WI38 (cell line): Measurements from ENCODE around the gene MON2.

Source experiments
- H3K4me3 ChIP-seq: 2 replicates; pipeline ENCODE4 v1.5.1; 2011; ENCODE audit warnings: low read depth, mild to moderate bottlenecking, control low read depth, low read length
- CTCF ChIP-seq: IDR thresholded peaks from 2 replicates; pipeline ENCODE4 v1.5.1; 2012; ENCODE audit warnings: low read depth, mild to moderate bottlenecking, control low read depth, low read length

Gene MON2

GRCh38 chr12:62606654-62607053 lies 140.0 kb downstream of the MON2 start:
- H3K4me3 ChIP-seq = no peak overlapping the region
- no peak for TF ChIP-seq CTCF

- H3K4me3 ChIP-seq = no peak overlapping the region
- TF ChIP-seq CTCF = no peak
Observed at GRCh38 chr12:62613081-62613480, 146.5 kb downstream of the MON2 start.

- no peak for TF ChIP-seq CTCF
- no peak overlapping the region for H3K4me3 ChIP-seq
Observed at GRCh38 chr12:62618319-62618718, 151.7 kb downstream of the MON2 start.

DNA sequence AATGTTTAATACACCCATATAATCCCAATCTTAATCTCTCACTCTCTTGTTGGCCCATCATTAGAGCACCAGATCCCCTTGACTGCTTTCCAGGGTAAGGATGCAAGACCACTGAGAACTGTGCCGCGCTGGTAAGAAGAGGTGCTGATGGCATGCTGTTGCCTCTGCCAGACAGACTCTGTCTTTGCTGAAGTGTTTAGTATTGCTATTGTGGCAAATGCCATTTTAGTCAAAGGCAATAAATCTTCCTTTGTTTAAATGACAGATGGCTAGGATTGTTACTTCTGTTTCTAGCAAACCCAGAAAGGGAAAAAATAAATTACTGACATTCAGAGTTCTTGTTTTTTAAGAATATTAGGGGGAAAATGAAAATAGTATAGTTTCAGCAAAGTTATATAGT lies 152.3 kb downstream of the MON2 start:
- no peak overlapping the region for H3K4me3 ChIP-seq
- no peak for TF ChIP-seq CTCF

DNA sequence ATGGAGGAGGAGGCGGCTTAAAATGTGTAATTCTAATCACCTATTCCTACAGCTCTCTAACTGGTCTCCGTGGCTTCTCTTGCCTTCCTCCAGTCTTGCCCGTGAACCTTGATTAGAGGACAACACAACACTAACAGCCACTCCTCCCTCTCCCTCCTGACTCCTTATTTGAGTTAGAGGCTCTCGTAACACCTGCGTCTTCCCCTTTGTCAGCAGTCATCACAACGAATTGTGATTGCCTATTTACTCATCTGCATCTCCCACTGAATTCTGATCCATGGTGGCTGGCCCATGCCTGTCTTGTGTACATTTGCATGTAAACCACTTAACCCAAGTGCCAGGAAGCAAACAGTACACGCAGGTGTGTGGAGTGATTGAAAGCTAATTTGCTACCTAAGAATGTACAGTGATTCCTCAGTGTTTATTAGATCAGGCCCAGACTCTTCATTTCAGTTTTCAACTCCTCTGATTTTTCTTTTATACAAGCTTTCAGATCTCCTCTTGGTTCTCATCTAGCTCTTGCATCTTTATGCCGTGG lies 154.5 kb downstream of the MON2 start:
- H3K4me3 ChIP-seq = no peak overlapping the region
- TF ChIP-seq CTCF = no peak

DNA sequence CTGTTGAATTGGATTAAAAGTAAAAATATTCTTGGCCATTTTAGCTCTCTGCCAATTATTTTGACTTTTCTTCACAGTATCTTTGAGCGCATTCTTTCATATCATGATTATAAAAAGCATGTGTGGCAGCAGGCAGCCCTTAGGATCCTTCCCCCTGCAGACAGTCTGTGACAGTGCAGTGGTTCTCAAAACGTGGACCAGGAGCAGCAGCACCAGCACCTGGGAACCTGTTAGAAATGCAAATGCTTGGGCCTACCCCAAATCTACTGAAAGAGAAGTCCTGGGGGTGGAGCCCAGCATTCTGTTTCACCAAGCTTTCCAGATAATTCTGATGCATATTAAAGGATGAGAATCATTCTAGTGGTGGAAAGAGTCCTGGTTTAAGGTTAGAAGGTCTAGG lies 155.6 kb downstream of the MON2 start:
- H3K4me3 ChIP-seq = no peak overlapping the region
- no peak for TF ChIP-seq CTCF

- no peak overlapping the region for H3K4me3 ChIP-seq
- no peak for TF ChIP-seq CTCF
Observed at GRCh38 chr12:62625228-62625627, 158.6 kb downstream of the MON2 start.
